ENCODE results near the gene ZNF444. TPM values are rescaled to one million over a fixed set of nuclear protein-coding genes. Genes with fewer than 3 reads are reported as not detected.

ZNF444 gene
- total and polyA plus RNA-seq, 9 of the 15 experiments (the other 6 are each of a cell fraction or from before 2014, with no cell fraction given): 0.39 to 40.0 (median 6.9) TPM

GRCh38 chr19:56140583-56141416 lies at the start of gene ZNF444 (continued):
- peak in 1 of 2 experiments; percentile 99; a peak in 2 of 4 replicates for TF ChIP-seq ARNT (IDR thresholded peaks at IDR 0.05)
- peak; percentile 77; the same call in 1 of the 2 replicates for TF ChIP-seq BCL6 (CRISPR knock-in tag; IDR thresholded peaks at IDR 0.05)
- no peak; the same call in 1 of the 2 replicates for TF ChIP-seq ELF4 (CRISPR knock-in tag; IDR thresholded peaks at IDR 0.05)
- TF ChIP-seq PRPF4 (IDR thresholded peaks at IDR 0.05; ENCODE audit: insufficient read depth, low read depth, low read length, poor library complexity, severe bottlenecking): no peak
- peak; percentile 94 for TF ChIP-seq NFRKB (IDR thresholded peaks at IDR 0.05; ENCODE audit: low read depth)
- TF ChIP-seq ZNF354B (CRISPR knock-in tag; IDR thresholded peaks at IDR 0.05): no peak
- TF ChIP-seq TGIF2 (CRISPR knock-in tag; IDR thresholded peaks at IDR 0.05): no peak

GRCh38 chr19:56091751-56092546 lies 49.1 kb upstream of the ZNF444 start:
- ATAC-seq (no peak), FAIRE-seq (no peak), DNase-seq (ENCODE audit: extremely low read depth in 1 of 4, low spot score in 3 of 4) (no peak)
- H3K4me2 ChIP-seq (ENCODE audit: insufficient read depth, low read length): no peak overlapping the region
- in situ Hi-C loops (cut with MboI) (no loop called here), intact Hi-C loops (cut with micrococcal nuclease) (no loop called here)
- BruUV-seq (replicated peaks): no TSS peak
- H2AFZ ChIP-seq (ENCODE audit: low read depth, low read length): no peak overlapping the region
- WGBS (ENCODE audit: insufficient coverage, low coverage, missing lambda C conversion rate): 92% methylated on average over 22 of the region's 38 CpGs
- POLR2A ChIA-PET: interaction anchor here (0.6 kb wide), 1 partner anchor 445 kb away, joined by 4 read pairs; no protein-coding TSS in a partner anchor
- H3K9me1 ChIP-seq (ENCODE audit: control insufficient read depth, insufficient read depth, low read length): no peaks in the 10 kb centered on the region
- no peak overlapping the region for H3K4me3 ChIP-seq
- no peak overlapping the region for H3K9ac ChIP-seq (ENCODE audit: insufficient read depth in 1 of 2, low read depth in 2 of 2, low read length in 2 of 2)
- CTCF ChIA-PET (ENCODE audit: low intra/inter-chr PET ratio): no interaction called here
- peaks cover 57% of the 10 kb centered on the region for H3K79me2 ChIP-seq (ENCODE audit: control insufficient read depth, insufficient read depth, low read length)
- no peak overlapping the region for H3K27ac ChIP-seq (ENCODE audit: extremely low read depth, low read depth, low read length)
- H4K20me1 ChIP-seq (replicated peaks; ENCODE audit: control insufficient read depth, insufficient read depth, low read length): no peaks in the 10 kb centered on the region
- no peaks in the 10 kb centered on the region for H3K27me3 ChIP-seq (ENCODE audit: control insufficient read depth in 2 of 2, insufficient read depth in 2 of 2, low read length in 2 of 2)
- H3K36me3 ChIP-seq (ENCODE audit: control insufficient read depth, insufficient read depth, low read length): peaks cover 68% of the 10 kb centered on the region; the same call in 2 of the 3 replicates
- H3K4me1 ChIP-seq (replicated peaks in 1 of 2; ENCODE audit: control insufficient read depth in 2 of 2, insufficient read depth in 2 of 2, low read length in 2 of 2): peaks cover 0 to 4% of the 10 kb centered on the region in 2 experiments; a peak in 1 of 5 replicates
- H3K9me3 ChIP-seq (replicated peaks; ENCODE audit: control insufficient read depth, insufficient read depth, low read depth, low read length): peaks cover 15% of the 10 kb centered on the region
- TF ChIP-seq ZNF184 (CRISPR knock-in tag; IDR thresholded peaks at IDR 0.05) (no peak), ATF7 (IDR thresholded peaks at IDR 0.05) (no peak), THRAP3 (IDR thresholded peaks at IDR 0.05; ENCODE audit: borderline replicate concordance) (no peak), ZNF146 (CRISPR knock-in tag; IDR thresholded peaks at IDR 0.05; ENCODE audit: unreplicated experiment) (no peak), SMARCE1 (IDR thresholded peaks at IDR 0.05) (no peak), ARID3B (CRISPR knock-in tag; IDR thresholded peaks at IDR 0.05; ENCODE audit: borderline replicate concordance) (no peak), E2F6 (IDR thresholded peaks at IDR 0.05; ENCODE audit: borderline replicate concordance in 1 of 2, extremely low read depth in 1 of 2, insufficient read depth in 1 of 2, insufficient read length in 1 of 2, low read depth in 1 of 2, low read length in 1 of 2, poor library complexity in 1 of 2, severe bottlenecking in 1 of 2) (no peak), TRIM24 (IDR thresholded peaks at IDR 0.05) (no peak), PKNOX1 (IDR thresholded peaks at IDR 0.05) (no peak), MCM2 (IDR thresholded peaks at IDR 0.05; ENCODE audit: low read depth) (no peak)
